ENCODE measurements around the gene LIN28A.

Gene LIN28A

DNA sequence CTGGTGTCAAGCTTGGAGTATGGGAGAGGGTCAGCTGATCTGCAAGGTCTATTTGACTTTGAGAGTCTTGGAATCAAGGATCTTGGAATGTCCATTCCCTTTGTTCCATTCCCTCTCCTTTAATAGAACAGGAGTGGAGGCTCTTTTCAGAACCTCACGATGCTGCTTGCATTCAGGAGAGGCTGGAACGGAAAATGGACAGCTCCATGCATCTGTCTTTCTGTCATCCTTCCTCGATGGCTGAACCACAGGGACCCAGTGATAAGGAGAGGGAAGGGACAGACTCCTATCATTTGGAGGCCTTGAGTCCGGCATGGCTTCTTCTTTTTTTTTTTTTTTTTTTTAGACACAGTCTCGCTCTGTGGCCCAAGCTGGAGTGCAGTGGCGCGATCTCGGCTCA lies 14.9 kb upstream of the LIN28A start:
- ChIA-PET CTCF (interaction anchor here (0.7 to 1.5 kb wide), 4 partner anchors 11 to 67 kb away, joined by 3 to 9 read pairs (median 4); no protein-coding TSS in a partner anchor), POLR2A (no interaction called here)
- TF ChIP-seq SP1 (IDR thresholded peaks at IDR 0.05) (no peak), L3MBTL2 (conservative IDR thresholded peaks at IDR 0.05) (no peak), TARDBP (IDR thresholded peaks at IDR 0.05) (no peak), FOXA1 (IDR thresholded peaks at IDR 0.05) (no peak), HDGF (IDR thresholded peaks at IDR 0.05; ENCODE audit: borderline replicate concordance) (no peak), NFRKB (IDR thresholded peaks at IDR 0.05) (no peak)
- no peak for DNase-seq (ENCODE audit: extremely low spot score)

DNA sequence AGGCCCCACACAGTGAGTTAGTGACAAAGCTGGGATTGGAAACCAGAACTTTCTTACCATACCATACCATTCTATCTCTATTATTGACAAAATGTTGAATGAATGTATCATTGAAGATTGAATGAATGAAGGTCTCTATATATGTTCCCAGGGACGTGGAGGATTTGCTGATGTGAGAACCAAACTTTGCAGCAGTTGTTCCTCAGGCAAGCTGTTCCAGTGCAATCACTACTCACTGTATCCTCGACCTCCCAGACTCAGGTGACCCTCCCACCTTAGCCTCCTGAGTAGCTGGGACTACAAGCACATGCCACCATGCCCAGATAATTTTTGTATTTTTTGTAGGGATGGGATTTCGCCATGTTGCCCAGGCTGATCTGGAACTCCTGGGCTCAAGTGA lies 11.6 kb upstream of the LIN28A start:
- ChIA-PET CTCF (interaction anchor here (0.7 to 3.2 kb wide), 2 partner anchors 18 to 230 kb away, joined by 3 to 14 read pairs; no protein-coding TSS in a partner anchor), POLR2A (no interaction called here)
- TF ChIP-seq NFRKB (IDR thresholded peaks at IDR 0.05) (no peak), CTBP1 (IDR thresholded peaks at IDR 0.05; ENCODE audit: borderline replicate concordance) (no peak), HDGF (IDR thresholded peaks at IDR 0.05; ENCODE audit: borderline replicate concordance) (no peak), SP1 (IDR thresholded peaks at IDR 0.05) (no peak), ARNT (IDR thresholded peaks at IDR 0.05) (no peak), TARDBP (IDR thresholded peaks at IDR 0.05) (no peak), ZNF384 (IDR thresholded peaks at IDR 0.05) (no peak), ELF4 (IDR thresholded peaks at IDR 0.05) (no peak), SUZ12 (IDR thresholded peaks at IDR 0.05) (no peak), FOXA1 (IDR thresholded peaks at IDR 0.05) (no peak), BHLHE40 (IDR thresholded peaks at IDR 0.05; ENCODE audit: borderline replicate concordance) (no peak), LEF1 (IDR thresholded peaks at IDR 0.05; ENCODE audit: borderline replicate concordance) (no peak), FOXM1 (IDR thresholded peaks at IDR 0.05; ENCODE audit: borderline replicate concordance) (no peak)
- no peak for DNase-seq (ENCODE audit: extremely low spot score)

DNA sequence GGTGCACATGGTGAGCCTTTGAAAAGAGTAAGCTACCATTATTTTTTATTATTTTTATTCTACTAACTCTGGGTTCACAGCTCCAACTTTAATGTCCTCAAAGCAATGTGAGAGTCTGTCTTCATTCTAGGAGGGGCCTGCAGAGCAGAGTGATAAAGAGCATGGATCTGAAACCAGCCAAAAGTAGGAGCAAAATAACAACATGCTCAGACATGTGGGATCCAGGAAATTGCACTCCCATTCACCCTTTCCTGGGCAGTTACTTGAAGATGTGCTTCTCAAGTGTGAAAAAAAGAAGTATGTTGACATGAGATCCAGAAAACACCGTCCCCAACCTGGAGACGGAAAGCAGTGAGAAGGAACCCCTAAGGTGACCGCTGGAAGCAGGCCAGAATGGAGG lies 8.7 kb upstream of the LIN28A start:
- ChIA-PET POLR2A (no interaction called here), CTCF (interaction anchor here (3.2 kb wide), 1 partner anchor 15 kb away, joined by 14 read pairs; no protein-coding TSS in a partner anchor)
- no peak for TF ChIP-seq L3MBTL2 (conservative IDR thresholded peaks at IDR 0.05)
- no peak for TF ChIP-seq PKNOX1 (IDR thresholded peaks at IDR 0.05)
- TF ChIP-seq LEF1 (IDR thresholded peaks at IDR 0.05; ENCODE audit: borderline replicate concordance) = no peak
- no peak for TF ChIP-seq ZNF384 (IDR thresholded peaks at IDR 0.05)
- TF ChIP-seq NFRKB (IDR thresholded peaks at IDR 0.05) = no peak
- TF ChIP-seq HDGF (IDR thresholded peaks at IDR 0.05; ENCODE audit: borderline replicate concordance) = no peak
- TF ChIP-seq SP1 (IDR thresholded peaks at IDR 0.05) = no peak
- no peak for TF ChIP-seq BHLHE40 (IDR thresholded peaks at IDR 0.05; ENCODE audit: borderline replicate concordance)
- no peak for TF ChIP-seq FOXK2 (IDR thresholded peaks at IDR 0.05)
- no peak for TF ChIP-seq TARDBP (IDR thresholded peaks at IDR 0.05)
- no peak for TF ChIP-seq FOXM1 (IDR thresholded peaks at IDR 0.05; ENCODE audit: borderline replicate concordance)
- TF ChIP-seq ELF4 (IDR thresholded peaks at IDR 0.05) = no peak
- TF ChIP-seq CTBP1 (IDR thresholded peaks at IDR 0.05; ENCODE audit: borderline replicate concordance) = no peak
- TF ChIP-seq ARNT (IDR thresholded peaks at IDR 0.05) = no peak
- TF ChIP-seq SUZ12 (IDR thresholded peaks at IDR 0.05) = no peak
- TF ChIP-seq FOXA1 (IDR thresholded peaks at IDR 0.05) = no peak
- no peak for DNase-seq (ENCODE audit: extremely low spot score)

DNA sequence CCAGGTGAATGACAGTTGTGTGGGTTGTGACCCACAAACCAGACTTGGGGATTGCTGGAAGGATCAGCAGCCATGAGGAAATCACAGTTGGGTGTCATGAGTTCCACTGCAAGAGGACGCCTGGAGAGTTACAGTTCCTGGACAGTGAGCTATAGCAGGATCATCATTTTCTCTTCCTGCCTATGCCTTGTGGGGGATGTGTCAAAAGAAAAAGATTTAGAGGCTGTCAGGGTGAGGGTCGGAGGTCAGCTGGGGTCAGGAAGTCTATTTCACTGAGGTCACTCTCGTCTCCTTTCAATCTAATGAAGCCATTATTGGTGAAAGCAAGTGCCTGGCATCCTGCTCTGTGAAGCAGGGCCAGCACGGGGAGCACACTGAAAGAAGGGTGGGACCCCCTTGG lies 7.0 kb upstream of the LIN28A start:
- no peak for DNase-seq (ENCODE audit: extremely low spot score)
- TF ChIP-seq TARDBP (IDR thresholded peaks at IDR 0.05) (no peak), HDGF (IDR thresholded peaks at IDR 0.05; ENCODE audit: borderline replicate concordance) (no peak), L3MBTL2 (conservative IDR thresholded peaks at IDR 0.05) (no peak), FOXK2 (IDR thresholded peaks at IDR 0.05) (no peak), SUZ12 (IDR thresholded peaks at IDR 0.05) (no peak), SP1 (IDR thresholded peaks at IDR 0.05) (no peak), CTBP1 (IDR thresholded peaks at IDR 0.05; ENCODE audit: borderline replicate concordance) (no peak), PKNOX1 (IDR thresholded peaks at IDR 0.05) (no peak), NFRKB (IDR thresholded peaks at IDR 0.05) (no peak)
- ChIA-PET CTCF (no interaction called here), POLR2A (no interaction called here)

DNA sequence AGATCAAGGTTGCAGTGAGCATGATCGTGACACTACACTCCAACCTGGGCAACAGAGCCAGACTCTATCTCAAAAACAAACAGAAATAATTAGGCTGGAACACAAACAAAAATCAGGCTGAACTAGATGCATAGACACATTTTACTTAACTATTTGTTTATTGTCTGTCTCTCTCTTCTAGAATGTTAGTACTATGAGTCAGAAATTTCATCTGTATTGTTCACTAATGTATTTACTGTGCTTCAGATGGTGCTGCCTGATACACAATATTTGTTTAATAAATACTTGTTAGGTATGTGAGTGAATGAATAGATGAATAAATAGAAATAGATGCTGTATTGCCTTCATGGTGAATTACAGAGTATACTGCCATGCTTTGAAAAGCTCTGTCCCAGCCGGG lies 6.0 kb upstream of the LIN28A start:
- no peak for TF ChIP-seq SUZ12 (IDR thresholded peaks at IDR 0.05)
- ChIA-PET POLR2A (no interaction called here), CTCF (interaction anchor here (2.9 kb wide), 1 partner anchor 13 kb away, joined by 19 read pairs; no protein-coding TSS in a partner anchor)
- no peak for DNase-seq (ENCODE audit: extremely low spot score)

- no peak for DNase-seq (ENCODE audit: extremely low spot score)
- ChIA-PET CTCF (interaction anchor here (1.4 to 2.9 kb wide), 2 partner anchors 12 to 120 kb away, joined by 3 to 19 read pairs; no protein-coding TSS in a partner anchor), POLR2A (interaction anchor here (0.5 to 0.8 kb wide), 2 partner anchors 14 to 100 kb away, joined by 4 read pairs; no protein-coding TSS in a partner anchor)
- no peak for TF ChIP-seq NFRKB (IDR thresholded peaks at IDR 0.05)
- TF ChIP-seq BHLHE40 (IDR thresholded peaks at IDR 0.05; ENCODE audit: borderline replicate concordance) = no peak
- no peak for TF ChIP-seq FOXM1 (IDR thresholded peaks at IDR 0.05; ENCODE audit: borderline replicate concordance)
- no peak for TF ChIP-seq ELF4 (IDR thresholded peaks at IDR 0.05)
- TF ChIP-seq FOXK2 (IDR thresholded peaks at IDR 0.05) = no peak
- TF ChIP-seq L3MBTL2 (conservative IDR thresholded peaks at IDR 0.05) = no peak
- no peak for TF ChIP-seq FOXA1 (IDR thresholded peaks at IDR 0.05)
- no peak for TF ChIP-seq SUZ12 (IDR thresholded peaks at IDR 0.05)
- TF ChIP-seq ZNF384 (IDR thresholded peaks at IDR 0.05) = no peak
- TF ChIP-seq TARDBP (IDR thresholded peaks at IDR 0.05) = no peak
- no peak for TF ChIP-seq ARNT (IDR thresholded peaks at IDR 0.05)
- TF ChIP-seq HDGF (IDR thresholded peaks at IDR 0.05; ENCODE audit: borderline replicate concordance) = no peak
- TF ChIP-seq LEF1 (IDR thresholded peaks at IDR 0.05; ENCODE audit: borderline replicate concordance) = no peak
- TF ChIP-seq SP1 (IDR thresholded peaks at IDR 0.05) = no peak
Measured at GRCh38 chr1:26405281-26405915, 5.2 kb upstream of the LIN28A start.
